HCT116 (cell line): Measurements from ENCODE around the gene AVPI1. TPM values are rescaled to one million over a fixed set of nuclear protein-coding genes. Genes with fewer than 3 reads are reported as not detected.
A peak's percentile ranks its signal among the peaks of the same experiment; 100 is the strongest.

ENCODE experiments used
- ATAC-seq: fragments of 200-7000 bp; cut with Tn5 transposase; 2 replicates; pipeline ENCODE4 v1.9.1; 2020; ENCODE audit warnings: mild to moderate bottlenecking, moderate library complexity
- BruUV-seq: library from RNA; stranded (reverse); fragments of 400-500 nt; replicated peaks from 2 replicates; lab custom pipeline; 2021; lab: Mats Ljungman, UMichigan
- CTCF ChIA-PET: fragments of 300-600 bp; sonication (Branson Sonifier 250); formaldehyde crosslinking; loops from one replicate; lab custom pipeline; 2021; ENCODE audit warnings: antibody characterized with exemption; lab: Charles Lee
- POLR2A ChIA-PET: fragments of 300-600, 350-600 bp; sonication (Branson Sonifier 250); formaldehyde crosslinking; loops from one replicate; lab custom pipeline; 2021; ENCODE audit warnings: antibody characterized with exemption; lab: Charles Lee
- RAD21 ChIA-PET, 2 experiments: fragments of 300-600 bp; sonication (Branson Sonifier 250); formaldehyde crosslinking; loops; one replicate each; lab custom pipeline; 2023; ENCODE audit warnings: low total read pairs in 2 of 2; ENCODE audit not compliant: uncharacterized antibody in 2 of 2, unreplicated experiment in 2 of 2, low non-redundant PET in 1 of 2; lab: Charles Lee
- DNase-seq: peaks from one replicate; pipeline ENCODE4 v3.0.0-alpha.2; 2010; ENCODE audit warnings: low read depth, low spot score
- H2AFZ ChIP-seq: fragments of 200-600 bp; shearing (Covaris generic), sonication (generic); 2 replicates; pipeline ENCODE4 v1.6.1; 2017; ENCODE audit warnings: low read depth, mixed run types, mixed read lengths, antibody characterized with exemption, low read length; ENCODE audit not compliant: poor library complexity, severe bottlenecking
- H3K27ac ChIP-seq: 2 replicates; pipeline ENCODE4 v1.5.1; 2012; ENCODE audit warnings: low read depth, low read length
- H3K27me3 ChIP-seq: fragments of 200-600 bp; sonication (generic); 2 replicates; pipeline ENCODE4 v1.6.1; 2016; ENCODE audit warnings: mixed run types, low read length, mixed read lengths; ENCODE audit not compliant: insufficient read depth
- H3K36me3 ChIP-seq, 2 experiments: fragments of 200-500 bp in 1 of 2; fragments of 200-600 bp in 1 of 2; sonication (Bioruptor generic) in 1 of 2; sonication (generic) in 1 of 2; 2 replicates each; pipeline versions ENCODE4 v1.5.1 to v1.6.1; 2014 to 2016; ENCODE audit warnings: low read length in 2 of 2, inconsistent platforms in 1 of 2, mixed read lengths in 1 of 2, mixed run types in 1 of 2; ENCODE audit not compliant: insufficient read depth in 2 of 2, control insufficient read depth in 1 of 2
- H3K4me1 ChIP-seq, 2 experiments: fragments of 200-600 bp in 1 of 2; sonication (generic) in 1 of 2; 2 replicates each; pipeline versions ENCODE4 v1.5.1 to v1.6.1; 2012 to 2017; ENCODE audit warnings: low read length in 2 of 2, inconsistent platforms in 1 of 2, mild to moderate bottlenecking in 1 of 2, mixed read lengths in 1 of 2, mixed run types in 1 of 2, moderate library complexity in 1 of 2; ENCODE audit not compliant: insufficient read depth in 2 of 2, control insufficient read depth in 1 of 2
- H3K4me2 ChIP-seq: fragments of 200-600 bp; sonication (generic); 2 replicates; pipeline ENCODE4 v1.6.1; 2017; ENCODE audit warnings: mixed run types, low read length, mixed read lengths
- H3K4me3 ChIP-seq, 2 experiments: fragments of 200-600 bp in 1 of 2; sonication (generic) in 1 of 2; replicated peaks in 1 of 2; 2 replicates each; pipeline ENCODE4 v1.5.1; 2011 to 2016; ENCODE audit warnings: low read length in 2 of 2, control low read depth in 1 of 2, low read depth in 1 of 2, mild to moderate bottlenecking in 1 of 2, mixed read lengths in 1 of 2, mixed run types in 1 of 2
- H3K79me2 ChIP-seq: fragments of 200-600 bp; sonication (generic); 2 replicates; pipeline ENCODE4 v1.6.1; 2017; ENCODE audit warnings: mild to moderate bottlenecking, mixed run types, low read length, moderate library complexity, mixed read lengths; ENCODE audit not compliant: insufficient read depth
- H3K9ac ChIP-seq: fragments of 200-600 bp; sonication (generic); 2 replicates; pipeline ENCODE4 v1.6.1; 2016; ENCODE audit warnings: low read length, mixed read lengths
- H3K9me2 ChIP-seq: fragments of 200-600 bp; sonication (generic), shearing (Covaris generic); 2 replicates; pipeline ENCODE4 v1.6.1; 2017; ENCODE audit warnings: mixed run types, mild to moderate bottlenecking, moderate library complexity; ENCODE audit not compliant: insufficient read depth
- H3K9me3 ChIP-seq, 2 experiments: fragments of 200-500 bp in 1 of 2; fragments of 200-600 bp in 1 of 2; sonication (Bioruptor generic) in 1 of 2; sonication (generic) in 1 of 2; 2 replicates each; pipeline ENCODE4 v1.6.1; 2014 to 2017; ENCODE audit warnings: low read length in 2 of 2, mixed read lengths in 2 of 2, inconsistent platforms in 1 of 2, low read depth in 1 of 2, mild to moderate bottlenecking in 1 of 2, mixed run types in 1 of 2, moderate library complexity in 1 of 2; ENCODE audit not compliant: control insufficient read depth in 1 of 2, insufficient read depth in 1 of 2
- H4K20me1 ChIP-seq: fragments of 200-600 bp; sonication (generic), shearing (Covaris generic); 2 replicates; pipeline ENCODE4 v1.6.1; 2017; ENCODE audit warnings: mixed run types, mild to moderate bottlenecking, moderate library complexity; ENCODE audit not compliant: insufficient read depth
- CEBPB ChIP-seq: IDR thresholded peaks from 2 replicates; pipeline ENCODE4 v1.6.1; 2012; ENCODE audit warnings: low read depth
- CTCF ChIP-seq, 3 experiments: fragments of 200-600 bp in 1 of 3; sonication (generic) in 1 of 3; IDR thresholded peaks in 2 of 3; conservative IDR thresholded peaks in 1 of 3; 2 replicates each; pipeline ENCODE4 v1.5.1; 2012 to 2017; ENCODE audit warnings: low read depth in 2 of 3, low read length in 2 of 3, antibody characterized with exemption in 1 of 3, borderline replicate concordance in 1 of 3, control low read depth in 1 of 3, mild to moderate bottlenecking in 1 of 3, mixed read lengths in 1 of 3, mixed run types in 1 of 3, moderate library complexity in 1 of 3; ENCODE audit not compliant: insufficient read depth in 1 of 3
- EGR1 ChIP-seq: IDR thresholded peaks from 2 replicates; pipeline ENCODE4 v1.6.1; 2012; ENCODE audit warnings: low read depth
- ELF1 ChIP-seq: IDR thresholded peaks from 2 replicates; pipeline ENCODE4 v1.6.1; 2012; ENCODE audit warnings: low read depth, borderline replicate concordance
- FOSL1 ChIP-seq: IDR thresholded peaks from 2 replicates; pipeline ENCODE4 v1.6.1; 2012; ENCODE audit warnings: low read depth
- JUND ChIP-seq: IDR thresholded peaks from 2 replicates; pipeline ENCODE4 v1.6.1; 2012
- MAX ChIP-seq: IDR thresholded peaks from 2 replicates; pipeline ENCODE4 v1.6.1; 2012
- RAD21 ChIP-seq: IDR thresholded peaks from 2 replicates; pipeline ENCODE4 v1.6.1; 2012; ENCODE audit warnings: low read depth, mild to moderate bottlenecking
- SIN3A ChIP-seq: IDR thresholded peaks from 2 replicates; pipeline ENCODE4 v1.6.1; 2012; ENCODE audit warnings: low read depth
- SP1 ChIP-seq: IDR thresholded peaks from 2 replicates; pipeline ENCODE4 v1.6.1; 2012; ENCODE audit warnings: low read depth
- SRF ChIP-seq: IDR thresholded peaks from 2 replicates; pipeline ENCODE4 v1.6.1; 2012; ENCODE audit warnings: low read depth
- TCF7L2 ChIP-seq: IDR thresholded peaks from 2 replicates; pipeline ENCODE4 v1.7.0; 2011; ENCODE audit warnings: borderline replicate concordance, inconsistent platforms; ENCODE audit not compliant: insufficient read depth, insufficient read length; ENCODE audit errors: extremely low read depth
- ZFX ChIP-seq: fragments of 450-650 bp; IDR thresholded peaks from 2 replicates; pipeline ENCODE4 v1.6.1; 2017
- intact Hi-C: fragments of 100-400 bp; cut with micrococcal nuclease; formaldehyde crosslinking; loops from 2 replicates; pipeline ENCODE4 v1.10.0; 2022
- total RNA-seq: library from RNA; stranded (reverse); gene quantifications from one replicate; pipeline ENCODE4 v1.2.1, GENCODE V29; 2021; ENCODE audit not compliant: unreplicated experiment

The AVPI1 gene
- total RNA-seq, 1 experiment from 2014 or later: 26.7 TPM

DNA sequence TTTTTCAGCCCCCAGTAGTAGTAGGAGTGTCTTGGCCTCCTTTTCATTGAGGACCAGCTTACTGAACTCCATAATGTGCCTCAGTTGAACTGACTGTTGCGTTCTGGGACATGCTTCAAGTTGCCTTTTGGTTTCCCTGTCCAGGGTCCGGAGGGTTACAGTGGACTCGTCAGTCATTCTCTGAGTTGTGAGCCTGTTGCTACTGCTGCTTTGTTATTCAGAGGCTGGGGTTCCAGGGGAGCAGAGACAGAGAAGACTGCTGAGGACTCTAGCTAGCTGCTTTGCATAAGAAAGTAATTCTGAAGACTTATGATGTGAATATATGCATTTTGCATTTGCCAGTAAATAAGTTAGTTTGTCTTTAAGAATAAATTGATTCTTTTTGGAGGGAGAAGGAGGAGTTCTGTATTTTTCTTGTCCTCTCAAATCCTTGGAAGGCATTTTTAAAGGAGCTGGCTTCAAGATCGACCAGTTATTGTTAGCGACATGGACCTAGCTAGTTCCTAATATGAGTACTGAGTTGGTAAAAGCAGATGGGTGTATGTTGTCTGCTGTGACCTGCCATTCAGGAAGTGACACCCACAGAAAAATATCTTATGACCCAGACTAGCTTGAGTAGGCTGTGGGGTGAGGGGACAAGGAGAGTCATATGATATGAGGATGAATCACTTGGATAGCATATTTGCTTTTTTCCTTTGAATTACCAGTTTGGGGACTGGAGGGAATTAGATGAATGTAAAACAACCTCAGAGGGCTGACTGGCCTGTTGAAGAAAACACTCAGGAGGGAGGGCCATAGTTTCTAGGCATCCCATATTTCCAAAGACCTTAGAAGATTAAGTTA is 38.3 kb downstream of the AVPI1 start (continued):
- TF ChIP-seq SIN3A (peak; percentile 82), SRF (peak; percentile 71), CTCF (IDR thresholded peaks at IDR 0.05 in 2 of 3, conservative IDR thresholded peaks at IDR 0.05 in 1 of 3; ENCODE audit: borderline replicate concordance in 1 of 3, insufficient read depth in 1 of 3, low read depth in 2 of 3, low read length in 2 of 3) (no peak), TCF7L2 (no peak), EGR1 (peak; percentile 72), JUND (peak; percentile 97), SP1 (peak; percentile 97), ZFX (no peak), RAD21 (peak; percentile 35; the same call in 1 of the 2 replicates), FOSL1 (peak; percentile 95), MAX (peak; percentile 75), ELF1 (no peak; the same call in 1 of the 2 replicates), CEBPB (peak; percentile 70)
- TF ChIP-seq, all 23 proteins: peak for 12

DNA sequence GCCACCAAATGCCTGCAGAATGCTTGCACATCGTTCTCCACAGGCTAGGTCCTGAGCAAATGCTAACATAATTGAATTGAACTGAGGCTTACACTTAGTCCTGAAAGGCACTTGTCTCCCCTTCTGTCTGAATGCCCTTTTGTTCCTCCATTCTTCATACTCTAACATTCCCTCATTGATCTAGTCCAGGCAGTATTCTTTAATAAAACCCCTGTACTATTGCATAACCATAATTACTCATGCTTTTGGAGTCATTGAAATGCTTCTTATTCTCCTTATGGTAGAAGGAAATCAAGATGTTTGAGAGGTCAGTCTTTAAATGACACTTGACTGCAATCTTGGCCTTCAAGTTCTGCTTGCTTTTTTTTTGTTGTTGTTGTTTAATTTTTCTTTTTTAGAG is 39.5 kb downstream of the AVPI1 start:
- ChIA-PET CTCF (no interaction called here), POLR2A (interaction anchor here (1.2 kb wide), 1 partner anchor 40 kb away, joined by 3 read pairs; the partner anchor contains the start of gene AVPI1), RAD21 (no interaction called here)
- no TSS peak for BruUV-seq
- intact Hi-C loops: no loop called here
- Histone ChIP-seq H3K4me2 (peak overlapping the region; percentile 37), H3K4me3 (no peak overlapping the region), H3K27me3 (no peaks in the 10 kb centered on the region), H3K9ac (peak overlapping the region; percentile 20; the same call in 1 of the 2 replicates), H3K4me1 (peaks cover 46 to 58% of the 10 kb centered on the region in 2 experiments), H4K20me1 (no peaks in the 10 kb centered on the region), H3K79me2 (peaks cover 51% of the 10 kb centered on the region), H3K9me2 (no peaks in the 10 kb centered on the region), H3K27ac (peak overlapping the region; percentile 3; the same call in 1 of the 2 replicates), H2AFZ (no peak overlapping the region), H3K36me3 (peaks cover 6 to 31% of the 10 kb centered on the region in 2 experiments; a peak in 2 of 4 replicates), H3K9me3 (no peaks in the 10 kb centered on the region)
- no peak for ATAC-seq
- TF ChIP-seq SP1: peak; percentile 22; the same call in 1 of the 2 replicates
- peak; percentile 89 for TF ChIP-seq CEBPB
- no peak for TF ChIP-seq EGR1
- 0 out of 2 replicates have a peak, but pooled peaks have one; percentile 7 for TF ChIP-seq FOSL1
- no peak for DNase-seq
